HG02571 (cell line): ENCODE data around the gene ZDHHC11B.
"Not testable (repeated sequence)": the region's sequence is repeated elsewhere in the genome, so short reads cannot be mapped to it uniquely, and the experiment has no call there.

Experiments used
- ATAC-seq: cut with Tn5 transposase; IDR thresholded peaks from one replicate; pipeline ENCODE4 v1.9.1; 2021; ENCODE audit warnings: mild to moderate bottlenecking, moderate library complexity; ENCODE audit not compliant: unreplicated experiment

ZDHHC11B gene

DNA sequence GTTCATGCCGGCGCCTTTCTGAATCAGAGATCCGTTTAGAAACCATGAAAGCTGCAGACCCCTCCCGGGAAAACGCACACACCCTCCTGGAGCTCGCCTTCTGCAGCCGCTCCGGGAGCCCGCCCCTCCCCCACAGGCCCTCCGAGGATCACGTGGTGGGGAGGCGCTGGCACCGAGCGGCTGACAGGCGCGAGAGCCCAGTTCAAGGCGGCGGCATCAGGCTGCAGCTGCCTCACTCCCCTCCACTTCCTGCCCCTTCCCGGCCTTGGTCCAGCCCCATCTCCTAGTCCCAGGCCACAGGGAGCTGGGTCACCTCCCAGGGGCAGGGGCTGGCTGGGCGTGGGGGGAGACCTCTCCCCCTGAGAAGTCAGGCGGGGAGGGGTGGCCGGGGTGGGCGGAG lies 93.5 kb downstream of the ZDHHC11B start:
- not testable (repeated sequence) for ATAC-seq

DNA sequence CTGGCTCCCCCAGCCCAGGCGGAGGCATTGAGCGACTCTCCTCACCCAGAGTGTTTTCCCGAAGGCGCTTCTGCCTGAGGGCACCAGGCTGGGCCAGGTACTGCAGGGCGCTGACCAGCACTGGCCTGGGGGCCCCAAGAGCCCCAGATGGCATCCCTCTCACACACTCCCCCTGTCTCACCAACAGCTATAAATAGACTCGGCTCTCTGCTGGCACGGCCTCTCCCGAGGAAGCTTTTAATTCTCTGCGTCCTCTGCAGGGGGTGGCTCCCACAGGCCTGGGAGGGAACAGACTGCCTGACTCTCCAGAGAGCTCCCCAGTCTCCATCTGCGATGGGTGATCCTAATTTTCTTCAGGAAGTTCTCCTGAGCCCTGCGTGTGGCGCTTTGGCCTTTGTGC lies 94.2 kb downstream of the ZDHHC11B start:
- not testable (repeated sequence) for ATAC-seq

DNA sequence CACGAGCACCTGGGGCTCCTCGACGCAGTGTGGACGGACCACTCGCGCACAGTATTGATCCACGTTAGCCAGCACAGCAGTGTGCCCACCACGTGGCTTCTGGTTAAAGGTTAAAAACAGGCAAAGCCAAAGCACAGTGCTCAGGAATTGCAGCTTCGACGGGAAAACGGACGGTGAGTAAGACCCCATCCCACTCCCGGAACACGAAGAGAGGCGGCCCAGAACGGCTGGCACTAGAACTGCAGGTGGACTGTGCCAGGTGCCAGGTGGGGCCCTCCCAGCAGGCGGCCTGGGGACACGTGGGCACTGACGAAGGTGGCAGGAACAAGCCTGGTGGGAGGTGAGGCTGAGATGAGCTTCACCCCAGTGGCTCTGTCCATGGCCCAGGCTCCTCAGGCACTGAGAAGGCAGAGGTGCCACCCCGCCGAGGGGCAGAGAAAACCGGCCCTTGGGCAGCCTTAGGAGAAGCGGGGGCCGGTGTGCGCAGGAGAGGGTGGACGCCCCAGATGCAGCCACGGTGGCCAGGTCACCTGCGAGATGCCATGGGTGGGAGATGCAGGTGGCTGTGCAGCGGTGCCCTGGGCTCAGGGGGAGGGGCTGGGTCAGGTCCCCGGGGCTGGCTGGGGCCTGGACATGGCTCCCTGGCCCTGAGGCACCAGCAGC lies 96.0 kb downstream of the ZDHHC11B start:
- not testable (repeated sequence) for ATAC-seq

DNA sequence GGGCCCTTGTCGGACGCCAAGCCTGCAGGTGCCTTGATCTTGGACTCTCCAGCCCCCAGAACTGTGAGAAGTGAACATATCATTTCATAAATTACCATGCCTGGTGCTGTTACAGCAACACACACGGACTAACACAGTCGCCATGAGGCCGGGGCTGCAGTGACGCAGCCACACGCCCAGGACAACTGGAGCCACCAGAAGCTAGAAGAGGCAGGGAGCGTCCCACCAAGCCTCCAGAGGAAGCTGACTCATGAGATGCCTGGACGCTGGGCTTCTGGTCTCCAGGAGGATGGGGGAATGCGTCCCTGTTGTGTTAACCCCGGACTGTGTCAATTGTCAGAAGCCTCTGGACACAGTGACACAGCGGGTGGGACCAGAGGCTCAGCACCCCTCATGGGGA lies 97.6 kb downstream of the ZDHHC11B start:
- ATAC-seq = not testable (repeated sequence)

DNA sequence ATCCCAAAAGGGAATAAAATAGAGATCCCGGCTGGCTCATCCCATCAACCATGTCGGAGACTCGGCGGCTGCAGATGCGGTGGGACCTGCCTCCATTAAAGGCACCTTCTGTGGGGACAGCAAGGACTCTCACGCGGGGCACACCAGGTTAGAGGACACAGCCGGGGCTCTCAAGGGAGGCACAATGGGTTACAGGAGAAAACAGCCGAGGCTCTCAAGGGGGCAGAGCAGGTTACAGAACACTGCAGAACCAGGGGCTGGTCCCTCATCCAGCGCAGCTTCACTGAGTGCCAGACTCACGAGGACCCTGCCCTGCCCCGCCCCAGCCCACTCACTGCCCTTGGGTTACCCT lies 98.4 kb downstream of the ZDHHC11B start:
- ATAC-seq = not testable (repeated sequence)

DNA sequence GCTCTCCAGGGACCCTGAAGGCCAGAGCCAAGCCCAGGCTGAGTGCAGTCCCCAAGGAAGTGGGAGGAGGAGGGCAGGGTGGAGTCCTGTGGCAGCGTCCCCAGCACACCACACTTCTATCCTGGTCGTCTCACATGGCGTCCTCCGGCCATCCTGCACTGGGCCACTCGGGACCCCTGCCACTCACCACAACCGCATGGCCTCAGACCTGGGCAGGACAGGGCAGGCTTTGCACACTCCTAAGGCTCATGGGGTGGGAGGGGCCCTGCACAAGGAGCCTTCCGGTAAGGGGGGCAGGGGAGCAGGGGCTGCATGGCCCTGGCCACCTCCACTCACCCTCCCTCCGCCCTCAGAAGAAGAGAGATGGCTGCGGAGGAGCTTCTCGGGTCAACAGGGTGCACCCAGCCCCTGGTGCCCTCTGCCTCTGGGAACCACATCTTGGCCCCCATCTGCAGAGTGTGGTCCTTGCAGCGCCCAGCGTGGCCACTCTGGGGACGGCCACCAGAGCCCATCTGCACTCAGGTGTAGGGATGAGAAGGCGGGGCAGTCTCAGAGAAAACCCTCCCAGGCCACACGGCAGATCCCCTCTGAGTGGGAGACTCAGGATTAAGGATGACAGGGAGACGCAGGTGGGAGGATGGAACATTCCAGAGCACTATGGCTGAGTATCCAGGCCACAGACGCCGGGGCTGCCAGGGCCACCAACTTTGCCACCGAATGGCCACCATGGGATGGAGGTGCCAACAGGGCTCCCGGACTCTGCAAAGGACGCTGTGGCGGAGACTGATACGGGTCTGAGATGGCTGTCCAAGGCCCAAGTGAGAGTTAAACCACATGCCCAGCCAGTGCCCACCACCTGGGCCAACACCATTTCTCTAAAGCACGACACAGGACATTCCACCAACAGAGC lies 99.0 kb downstream of the ZDHHC11B start:
- no peak for ATAC-seq

DNA sequence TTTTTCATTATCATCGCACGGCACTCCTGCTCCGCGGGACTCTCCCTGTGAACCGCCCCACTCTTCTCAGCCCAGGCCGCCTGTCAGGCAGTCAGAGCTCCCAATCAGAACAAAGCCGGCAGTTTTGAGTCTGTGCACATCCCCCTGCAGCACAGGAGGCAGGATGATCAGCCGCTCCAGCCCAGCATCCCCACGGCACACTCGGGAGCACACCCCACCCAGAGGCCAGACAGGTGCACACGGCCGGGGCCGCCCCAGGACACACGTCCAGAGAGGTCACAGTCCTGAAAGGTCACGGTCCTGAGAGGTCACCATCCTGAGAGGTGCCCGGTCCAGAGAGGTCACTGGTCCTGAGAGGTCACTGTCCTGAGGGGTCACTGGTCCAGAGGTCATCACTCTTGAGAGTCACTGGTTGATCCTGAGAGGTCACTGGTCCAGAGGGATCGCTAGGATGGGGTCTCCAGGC lies 99.7 kb downstream of the ZDHHC11B start:
- no peak for ATAC-seq

DNA sequence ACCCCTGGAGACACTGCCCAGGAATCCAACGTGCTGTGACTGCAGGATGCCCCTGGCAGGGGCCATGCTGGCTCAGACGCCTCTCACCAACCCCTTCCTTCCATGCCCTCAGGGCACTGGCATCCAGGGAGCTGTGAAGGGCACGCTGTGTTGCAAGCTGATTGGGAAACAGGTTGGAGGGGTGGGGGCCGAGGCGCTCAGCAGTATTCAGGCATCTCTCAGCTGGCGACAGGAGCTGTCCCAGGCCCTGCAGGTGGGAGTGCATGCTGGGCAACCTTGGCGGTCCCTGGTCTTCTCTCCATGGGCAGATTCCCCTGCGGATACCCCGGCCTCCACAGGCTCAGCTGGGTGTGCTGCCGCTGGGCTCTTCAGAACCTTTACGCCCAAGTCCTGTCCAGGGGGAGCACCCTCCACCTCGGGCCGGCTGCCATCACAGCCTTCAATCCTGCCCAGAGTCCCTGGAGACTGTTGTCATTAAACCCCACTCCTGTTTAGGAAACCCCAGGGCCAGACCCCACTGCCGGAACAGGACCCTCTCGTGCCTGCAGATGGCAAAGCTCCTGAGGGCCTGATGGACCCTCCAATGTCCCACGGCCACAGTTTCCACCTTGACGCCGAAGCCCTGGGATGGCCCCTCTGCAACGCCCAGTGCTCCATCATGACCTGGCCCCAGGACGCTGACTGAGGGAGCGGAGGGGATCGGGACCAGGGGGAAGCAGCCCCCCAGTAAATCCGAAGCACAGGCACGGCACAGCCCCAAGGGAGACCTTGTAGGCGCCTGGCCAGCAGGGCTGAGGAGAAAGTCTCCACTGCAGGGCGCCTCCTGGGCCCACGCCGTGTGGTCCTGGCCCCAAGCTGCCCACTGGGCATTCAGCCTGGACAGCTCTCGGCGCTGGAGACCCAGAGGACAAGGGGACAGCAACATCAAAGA lies 100.7 kb downstream of the ZDHHC11B start:
- ATAC-seq = no peak

DNA sequence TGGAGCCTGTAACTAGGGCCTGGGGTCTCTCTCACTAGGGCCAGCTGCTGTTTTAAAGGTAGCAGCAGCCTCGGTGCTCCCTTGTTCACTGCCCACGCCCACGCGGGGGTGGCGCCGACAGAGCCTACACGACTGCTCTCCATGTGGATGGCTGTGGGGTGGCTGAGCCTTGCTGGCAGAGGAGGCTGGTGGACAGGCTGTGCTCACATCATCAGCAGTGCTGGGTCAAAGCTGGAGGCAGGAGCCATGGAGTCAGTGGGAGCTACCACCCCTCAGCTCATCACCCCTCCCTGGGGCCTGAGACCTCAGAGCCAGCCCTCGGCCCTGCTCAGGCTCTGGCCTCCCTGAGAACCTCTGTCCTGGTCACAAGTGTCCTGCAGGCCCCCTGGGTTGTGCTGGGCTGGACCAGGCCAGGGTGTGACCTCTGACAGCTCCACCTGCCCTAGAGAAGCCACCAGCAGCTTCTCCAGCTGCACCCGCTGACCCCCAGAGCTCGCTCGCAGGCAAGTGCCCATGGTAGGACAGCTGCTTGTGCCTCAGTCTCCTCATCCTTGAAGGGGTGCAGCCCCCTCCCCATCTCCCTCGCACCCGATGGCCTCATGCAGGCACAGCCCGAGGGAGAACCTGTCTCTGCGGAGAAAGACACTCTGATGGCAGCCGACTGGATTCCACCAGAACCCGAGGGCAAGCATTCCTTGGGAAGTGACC lies 101.7 kb downstream of the ZDHHC11B start:
- not testable (repeated sequence) for ATAC-seq

DNA sequence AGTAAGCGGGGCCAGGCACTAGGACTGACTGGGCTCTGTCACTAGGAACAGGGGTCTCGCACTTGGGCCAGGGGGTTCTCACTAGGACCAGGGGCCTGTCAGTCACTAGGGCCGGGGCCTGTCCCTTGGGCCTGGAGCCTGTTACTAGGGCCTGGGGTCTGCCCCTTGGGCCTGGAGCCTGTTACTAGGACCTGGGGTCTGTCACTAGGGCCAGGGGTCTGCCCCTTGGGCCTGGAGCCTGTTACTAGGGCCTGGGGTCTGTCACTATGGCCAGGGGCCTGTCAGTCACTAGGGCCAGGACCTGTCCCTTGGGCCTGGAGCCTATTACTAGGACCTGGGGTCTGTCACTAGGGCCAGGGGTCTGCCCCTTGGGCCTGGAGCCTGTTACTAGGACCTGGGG lies 102.3 kb downstream of the ZDHHC11B start:
- ATAC-seq = not testable (repeated sequence)

DNA sequence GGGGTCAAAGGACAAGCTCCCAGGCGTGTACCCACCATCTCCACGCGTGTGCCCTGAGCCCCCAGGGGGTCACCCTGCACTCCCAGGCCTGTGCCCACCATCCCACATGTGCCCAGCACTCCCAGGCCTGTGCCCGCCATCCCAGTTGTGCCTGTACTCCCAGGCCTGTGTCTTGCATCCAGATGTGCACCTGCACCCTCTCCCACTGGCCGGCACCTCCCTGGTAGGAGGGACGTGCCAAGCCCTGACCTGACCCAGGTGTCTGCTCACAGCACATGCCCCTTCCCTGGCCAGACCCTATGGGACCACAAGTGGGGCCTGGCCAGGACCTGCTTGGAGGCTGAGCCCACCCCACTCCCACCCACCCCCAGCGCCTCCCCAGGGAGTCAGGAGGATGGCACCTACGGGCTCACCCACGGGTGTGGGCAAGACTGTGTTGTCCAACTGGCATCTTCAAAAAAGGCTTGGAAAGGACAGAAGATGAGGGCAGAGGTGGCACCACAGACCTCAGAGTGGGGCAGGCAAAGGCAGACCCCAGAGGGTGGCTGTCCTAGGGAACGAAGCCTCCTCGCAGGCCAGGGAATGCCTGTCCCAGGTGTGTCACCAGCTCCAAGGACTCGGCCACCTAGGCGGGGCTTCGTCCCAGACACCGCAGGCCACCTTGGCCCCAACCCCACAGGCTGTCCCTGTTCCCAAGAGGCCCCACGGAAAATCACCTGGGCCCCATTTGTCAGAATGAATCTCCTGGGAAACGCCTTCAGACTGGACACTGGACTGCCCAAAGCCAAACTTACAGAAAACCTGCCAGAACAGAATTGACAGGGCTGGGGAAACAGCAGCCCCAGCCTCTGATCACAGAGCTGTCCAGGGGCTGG lies 103.0 kb downstream of the ZDHHC11B start:
- ATAC-seq = not testable (repeated sequence)

DNA sequence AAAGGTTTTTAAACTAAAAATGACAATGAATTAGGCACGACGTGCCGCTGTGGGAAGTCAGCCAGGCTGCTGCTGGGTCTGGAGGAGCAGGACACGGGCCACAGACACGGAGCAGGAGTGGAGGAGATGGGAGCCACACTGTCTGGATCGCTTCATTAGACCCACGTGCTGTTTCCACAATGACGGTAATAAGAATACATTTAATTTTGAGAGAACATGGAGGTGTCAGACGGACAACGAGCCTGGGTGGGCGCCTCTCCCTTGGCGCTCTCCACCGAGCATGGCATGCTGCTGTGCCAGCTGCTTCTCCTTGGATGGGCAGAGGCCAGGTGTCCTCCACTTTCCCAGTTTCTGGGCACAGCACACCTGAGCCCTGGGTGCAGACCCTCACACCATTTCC lies 103.7 kb downstream of the ZDHHC11B start:
- not testable (repeated sequence) for ATAC-seq

DNA sequence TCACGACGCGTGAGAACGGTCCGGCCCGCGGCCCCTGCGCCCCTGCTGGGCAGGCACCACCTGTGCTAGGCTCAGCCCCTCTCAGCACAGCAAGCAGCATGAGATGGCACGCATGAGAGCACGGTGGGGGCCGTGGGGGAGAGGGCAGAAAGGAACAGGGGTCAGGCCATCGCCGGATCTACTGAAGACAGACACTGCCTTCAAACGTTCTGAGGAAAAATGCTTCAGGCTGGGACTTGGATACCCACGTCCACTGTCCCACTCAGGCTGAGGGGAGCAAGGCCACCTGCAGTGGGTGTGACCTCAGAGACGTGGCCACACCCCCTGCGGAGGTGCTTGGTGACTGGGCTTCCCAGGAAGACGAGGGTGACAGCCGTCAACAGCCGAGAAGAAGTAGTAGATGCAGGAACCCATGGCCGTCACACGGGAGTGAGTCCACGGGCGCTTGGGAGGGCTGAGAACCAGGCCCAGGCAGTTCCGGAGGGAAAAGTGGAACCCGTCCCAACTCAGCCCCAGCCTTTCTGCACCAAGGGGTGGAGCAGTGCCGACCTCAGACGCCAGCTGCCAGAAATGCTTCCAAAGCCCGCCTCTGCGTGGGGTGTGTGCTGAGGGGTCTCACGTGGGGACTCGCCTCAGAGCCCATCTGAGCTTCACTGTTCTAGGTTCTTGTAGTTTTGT lies 104.3 kb downstream of the ZDHHC11B start:
- ATAC-seq = not testable (repeated sequence)

DNA sequence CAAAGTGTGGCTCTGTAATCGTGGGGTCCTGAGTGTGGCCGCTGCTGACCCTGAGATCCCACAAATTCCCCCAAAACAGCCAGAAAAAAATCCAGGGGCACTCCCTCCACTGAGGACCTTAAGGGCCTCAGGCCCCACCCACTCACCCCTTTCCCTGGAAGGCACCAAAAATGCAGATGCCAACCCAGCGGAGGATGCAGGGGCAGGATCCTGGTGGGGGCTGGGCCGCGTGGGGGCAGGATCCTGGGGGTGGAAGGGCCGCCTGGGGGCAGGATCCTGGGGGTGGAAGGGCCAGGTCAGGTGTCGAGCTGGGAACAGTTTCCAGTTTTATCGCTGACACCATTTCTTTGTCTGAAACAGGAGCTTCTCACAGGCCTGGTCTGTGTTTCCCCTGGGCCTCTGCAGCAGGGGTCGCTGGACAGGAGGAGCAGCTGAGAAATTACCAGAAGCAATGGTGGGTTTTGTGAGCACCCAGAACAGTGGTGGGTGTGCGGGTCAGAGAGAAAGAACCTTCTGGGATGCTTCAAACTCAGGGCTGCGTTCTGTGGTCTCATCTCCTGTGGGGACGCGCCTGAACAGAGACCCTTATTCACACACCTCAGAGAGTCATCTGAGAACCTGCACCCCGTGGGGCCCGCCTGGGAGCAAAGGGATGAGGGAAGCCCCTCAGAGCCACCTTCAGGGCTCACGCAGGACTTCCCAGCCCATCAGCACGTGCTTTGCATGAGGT lies 105.2 kb downstream of the ZDHHC11B start:
- not testable (repeated sequence) for ATAC-seq

DNA sequence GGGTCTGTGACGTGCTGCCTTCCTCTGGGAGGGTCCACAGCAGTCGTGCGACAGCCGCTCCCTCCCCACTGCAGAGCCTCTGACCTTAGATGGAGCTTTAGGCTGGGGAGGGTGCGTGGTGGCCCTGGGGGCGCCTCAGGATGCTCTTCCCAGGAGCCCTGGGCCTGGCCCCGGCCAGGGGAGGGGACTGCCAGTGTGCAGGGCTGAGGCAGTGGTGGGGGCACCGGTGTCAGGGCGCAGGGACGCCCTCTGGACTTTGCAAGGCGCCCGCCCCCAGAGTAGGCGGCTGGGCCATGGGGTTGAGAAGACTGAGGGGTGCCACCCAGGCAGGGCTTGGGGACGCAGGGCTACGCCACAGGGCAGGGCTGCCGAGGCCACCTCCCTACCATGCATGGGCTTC lies 106.0 kb downstream of the ZDHHC11B start:
- ATAC-seq = not testable (repeated sequence)

DNA sequence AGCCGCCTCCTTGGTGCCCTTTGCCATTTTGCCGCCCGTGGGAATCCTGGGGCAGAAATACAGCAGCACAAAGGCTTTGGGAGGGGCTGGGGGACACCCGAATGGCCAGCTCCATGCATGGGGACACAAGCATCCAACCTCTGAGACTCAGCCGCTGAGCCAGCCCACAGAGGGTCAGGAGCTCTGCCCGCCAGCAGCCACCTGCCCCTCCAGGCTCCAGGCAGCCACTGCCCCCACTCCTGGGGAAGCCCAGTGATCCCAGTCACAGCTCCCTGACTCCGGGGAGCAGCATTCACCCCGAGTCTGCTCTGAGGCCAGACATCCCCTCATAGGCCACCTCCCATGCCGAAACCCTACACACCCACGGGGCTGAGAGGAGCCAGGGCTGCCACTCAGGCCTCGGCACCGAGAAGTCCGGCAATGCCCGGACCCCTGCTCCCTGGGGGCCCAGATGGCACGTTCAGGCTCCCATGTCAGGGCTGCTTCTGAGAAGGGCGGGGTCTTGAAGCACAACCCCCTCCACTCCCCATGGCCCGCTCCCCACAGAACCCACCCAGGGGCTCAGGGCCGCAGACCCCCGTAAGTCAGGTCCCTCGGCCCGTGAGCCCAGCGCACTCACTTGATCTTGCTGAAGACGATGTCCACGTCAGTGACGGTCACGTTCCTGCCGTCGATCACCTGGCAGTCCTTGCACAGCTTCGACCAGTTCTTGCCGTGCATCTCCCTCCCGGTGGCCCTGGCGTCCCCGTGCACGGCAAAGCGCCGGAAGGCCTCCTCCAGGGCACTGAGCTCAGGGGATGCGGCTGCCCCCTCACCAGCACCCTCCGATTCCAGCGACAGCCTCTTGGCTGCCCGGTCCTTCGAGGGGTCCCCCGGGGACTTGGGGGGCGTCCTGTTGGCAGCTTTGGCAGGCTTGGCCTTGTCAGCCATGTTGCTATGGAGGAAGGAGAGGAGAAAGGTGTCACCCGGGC lies 107.1 kb downstream of the ZDHHC11B start:
- no peak for ATAC-seq

DNA sequence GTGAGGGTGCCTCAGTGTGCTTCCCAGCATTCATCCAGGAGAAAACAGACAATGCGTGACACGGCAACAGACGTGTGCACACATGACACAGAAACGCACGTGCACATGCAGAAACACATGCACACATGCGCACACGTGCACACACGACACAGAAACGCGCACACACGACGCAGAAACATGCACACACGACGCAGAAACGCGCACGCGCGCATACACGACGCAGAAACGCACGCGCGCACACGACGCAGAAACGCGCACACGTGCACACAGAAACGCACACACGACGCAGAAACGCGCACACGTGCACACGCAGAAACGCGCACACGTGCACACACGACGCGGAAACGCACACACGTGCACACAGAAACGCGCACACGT lies 107.8 kb downstream of the ZDHHC11B start:
- ATAC-seq = no peak
